Left ventricle myocardium inferior (tissue), 1 donor: ENCODE measurements around the gene NSMCE1. TPM values are rescaled to one million over a fixed set of nuclear protein-coding genes. Genes with fewer than 3 reads are reported as not detected.

Source experiments
- DNase-seq: peaks from one replicate; pipeline ENCODE4 v3.0.0-alpha.2; 2020
- H3K27ac ChIP-seq: fragments of 200-600 bp; replicated peaks from 2 replicates; pipeline ENCODE4 v1.8.0; 2021
- H3K27me3 ChIP-seq: fragments of 200-600 bp; 2 replicates; pipeline ENCODE4 v1.8.0; 2021; ENCODE audit warnings: low read depth
- H3K36me3 ChIP-seq: fragments of 200-600 bp; 2 replicates; pipeline ENCODE4 v1.8.0; 2021
- H3K4me1 ChIP-seq: fragments of 200-600 bp; 2 replicates; pipeline ENCODE4 v1.8.0; 2021
- H3K4me3 ChIP-seq: fragments of 200-600 bp; 2 replicates; pipeline ENCODE4 v1.8.0; 2021; ENCODE audit warnings: mild to moderate bottlenecking, moderate library complexity
- H3K9me3 ChIP-seq: fragments of 200-600 bp; replicated peaks from 2 replicates; pipeline ENCODE4 v1.8.0; 2021
- intact Hi-C: fragments of 100-400 bp; cut with micrococcal nuclease; formaldehyde crosslinking; loops from one replicate; pipeline ENCODE4 v1.11.0; 2022
- total RNA-seq: library from RNA; stranded (reverse); fragmentation: NEBNext Ultra II Directional; extraction: Animal tissue kit (Norgen Biotek cat#: 25700); gene quantifications from one replicate; pipeline ENCODE4 v1.2.1, GENCODE V29; 2021
- TF ChIP-seq, protein P1 (sequence below): fragments of 200-600 bp; IDR thresholded peaks from 2 replicates; pipeline ENCODE4 v1.8.0; 2021; ENCODE audit warnings: antibody characterized with exemption, mild to moderate bottlenecking, borderline replicate concordance
- donor health status: DM: no; HTN: yes; CAD: no; lungs with severe emphysema.

The NSMCE1 gene
- total RNA-seq, 1 donor from 2014 or later, result 38.6 TPM

DNA sequence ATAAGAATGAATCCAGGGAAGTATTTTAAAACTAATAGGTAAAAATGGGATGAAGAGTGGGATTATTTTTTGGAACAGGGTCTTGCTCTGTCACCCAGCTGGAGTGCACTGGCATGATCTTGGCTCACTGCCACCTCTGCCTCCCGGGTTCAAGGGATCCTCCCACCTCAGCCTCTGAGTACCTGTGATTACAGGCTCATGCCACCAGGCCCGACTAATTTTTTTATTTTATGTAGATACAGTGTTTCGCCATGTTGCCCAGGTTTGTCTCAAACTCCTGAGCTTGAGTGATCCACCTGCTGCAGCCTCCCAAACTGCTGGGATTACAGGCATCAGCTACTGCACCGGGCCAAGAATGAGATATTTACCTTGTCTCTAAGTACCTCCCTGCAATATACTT, 22.1 kb downstream of the NSMCE1 start:
- Histone ChIP-seq H3K27ac (peak overlapping the region; percentile 77), H3K4me1 (peaks cover 53% of the 10 kb centered on the region), H3K4me3 (no peak overlapping the region), H3K27me3 (no peaks in the 10 kb centered on the region), H3K9me3 (no peaks in the 10 kb centered on the region), H3K36me3 (no peaks in the 10 kb centered on the region)
- intact Hi-C loops, result no loop called here
- TF ChIP-seq, protein P1, sequence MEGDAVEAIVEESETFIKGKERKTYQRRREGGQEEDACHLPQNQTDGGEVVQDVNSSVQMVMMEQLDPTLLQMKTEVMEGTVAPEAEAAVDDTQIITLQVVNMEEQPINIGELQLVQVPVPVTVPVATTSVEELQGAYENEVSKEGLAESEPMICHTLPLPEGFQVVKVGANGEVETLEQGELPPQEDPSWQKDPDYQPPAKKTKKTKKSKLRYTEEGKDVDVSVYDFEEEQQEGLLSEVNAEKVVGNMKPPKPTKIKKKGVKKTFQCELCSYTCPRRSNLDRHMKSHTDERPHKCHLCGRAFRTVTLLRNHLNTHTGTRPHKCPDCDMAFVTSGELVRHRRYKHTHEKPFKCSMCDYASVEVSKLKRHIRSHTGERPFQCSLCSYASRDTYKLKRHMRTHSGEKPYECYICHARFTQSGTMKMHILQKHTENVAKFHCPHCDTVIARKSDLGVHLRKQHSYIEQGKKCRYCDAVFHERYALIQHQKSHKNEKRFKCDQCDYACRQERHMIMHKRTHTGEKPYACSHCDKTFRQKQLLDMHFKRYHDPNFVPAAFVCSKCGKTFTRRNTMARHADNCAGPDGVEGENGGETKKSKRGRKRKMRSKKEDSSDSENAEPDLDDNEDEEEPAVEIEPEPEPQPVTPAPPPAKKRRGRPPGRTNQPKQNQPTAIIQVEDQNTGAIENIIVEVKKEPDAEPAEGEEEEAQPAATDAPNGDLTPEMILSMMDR, result no peak
- DNase-seq, result no peak

DNA sequence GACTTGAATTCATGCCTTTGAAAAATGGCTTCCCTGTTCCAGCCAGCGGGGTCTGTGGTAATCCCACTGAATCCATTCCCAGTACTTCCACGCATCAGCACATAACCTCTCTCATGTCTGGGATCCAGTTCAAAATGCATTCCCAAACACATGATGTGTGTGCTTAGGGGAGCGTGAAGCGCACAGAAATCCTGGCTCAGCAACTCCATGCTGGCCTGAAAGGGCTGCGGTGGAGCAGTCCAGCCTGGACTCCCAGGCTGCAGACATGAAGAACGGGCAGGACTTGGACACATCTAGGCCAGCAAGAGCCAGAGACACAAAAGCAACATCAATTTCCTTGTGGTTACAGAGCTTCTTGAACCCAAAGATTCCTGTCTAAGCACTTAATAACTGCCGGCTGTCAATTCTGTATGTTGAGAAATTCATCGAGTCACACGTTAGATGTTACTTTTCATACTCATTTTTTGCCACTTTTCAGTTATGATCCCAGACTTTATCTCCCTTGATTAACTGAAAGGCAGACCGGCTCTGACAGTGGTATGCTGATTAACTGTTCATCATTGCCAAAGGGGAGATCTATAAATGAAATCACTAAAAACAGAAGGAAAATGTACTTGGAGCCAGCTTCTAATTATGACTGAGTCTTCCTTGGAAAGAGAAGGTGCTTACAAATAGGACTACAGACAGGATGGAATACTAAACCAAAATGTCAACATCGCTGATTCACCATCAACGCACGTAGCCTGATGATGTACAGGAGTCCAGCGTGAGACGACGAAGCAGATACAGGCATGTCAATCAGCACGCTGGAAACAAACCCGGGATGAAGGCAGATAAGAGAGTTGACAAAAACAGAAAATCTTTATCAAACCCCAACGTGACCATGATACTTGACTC, 23.0 kb downstream of the NSMCE1 start:
- Histone ChIP-seq H3K4me1 (peaks cover 62% of the 10 kb centered on the region), H3K4me3 (no peak overlapping the region), H3K9me3 (no peaks in the 10 kb centered on the region), H3K36me3 (no peaks in the 10 kb centered on the region), H3K27me3 (no peaks in the 10 kb centered on the region), H3K27ac (peak overlapping the region; percentile 77)
- TF ChIP-seq, protein P1, result no peak
- no peak for DNase-seq
- intact Hi-C loops, result no loop called here

DNA sequence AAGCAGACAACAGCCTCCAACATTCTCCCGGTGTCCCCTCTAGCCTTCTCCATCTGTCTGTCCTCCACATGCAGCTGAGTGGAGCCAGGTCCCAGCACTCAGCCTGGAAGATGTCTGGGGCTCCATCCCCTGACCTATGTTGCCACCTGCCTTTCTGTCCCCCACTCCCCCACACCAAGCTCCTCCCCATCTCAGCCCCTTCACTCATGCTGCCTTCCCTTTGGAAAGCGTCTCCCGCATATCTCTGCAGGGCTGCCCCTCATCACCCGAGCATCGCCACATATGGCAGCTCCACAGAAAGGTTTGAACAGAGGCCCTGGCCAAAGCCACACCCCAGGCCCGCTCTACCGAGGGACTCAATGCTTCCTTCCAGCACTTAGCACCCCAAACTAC, 24.2 kb downstream of the NSMCE1 start:
- Histone ChIP-seq H3K4me1 (peaks cover 62% of the 10 kb centered on the region), H3K27me3 (no peaks in the 10 kb centered on the region), H3K36me3 (no peaks in the 10 kb centered on the region), H3K4me3 (no peak overlapping the region), H3K27ac (peak overlapping the region; percentile 77), H3K9me3 (no peaks in the 10 kb centered on the region)
- TF ChIP-seq, protein P1, result no peak
- no peak for DNase-seq
- intact Hi-C loops, result no loop called here

DNA sequence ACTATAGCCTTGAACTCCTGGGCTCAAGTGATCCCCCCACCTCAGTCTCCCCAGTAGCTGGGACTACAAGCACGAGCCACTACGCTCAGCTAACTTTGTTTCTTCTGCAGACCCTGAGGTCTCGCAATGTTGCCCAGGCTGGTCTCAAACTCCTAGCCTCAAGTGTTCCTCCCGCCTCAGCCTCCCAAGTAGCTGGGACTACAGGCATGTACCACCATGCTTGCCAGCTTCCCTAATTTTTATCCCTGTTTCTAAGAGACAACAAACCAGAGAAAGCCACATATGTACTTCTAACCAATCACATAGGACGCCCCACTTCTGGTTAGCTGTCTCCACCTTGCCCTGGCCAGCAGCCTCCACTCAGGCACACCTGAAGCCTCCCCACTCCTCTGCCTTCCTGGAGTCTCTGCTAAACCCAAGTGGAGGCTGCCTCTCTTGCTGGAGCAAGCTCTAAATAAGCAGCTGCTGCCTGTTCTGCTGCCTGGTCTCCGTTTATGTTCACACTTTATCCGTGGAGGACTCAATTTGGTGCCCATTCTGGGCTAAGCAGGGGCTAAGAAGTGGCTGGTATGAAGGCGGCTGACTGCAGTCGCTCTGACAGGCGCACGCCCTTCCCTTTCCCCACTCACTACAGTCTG, 24.7 kb downstream of the NSMCE1 start:
- Histone ChIP-seq H3K36me3 (no peaks in the 10 kb centered on the region), H3K27me3 (no peaks in the 10 kb centered on the region), H3K4me1 (peaks cover 62% of the 10 kb centered on the region), H3K4me3 (no peak overlapping the region), H3K9me3 (no peaks in the 10 kb centered on the region), H3K27ac (peak overlapping the region; percentile 77)
- intact Hi-C loops, result no loop called here
- TF ChIP-seq, protein P1, result no peak
- no peak for DNase-seq

DNA sequence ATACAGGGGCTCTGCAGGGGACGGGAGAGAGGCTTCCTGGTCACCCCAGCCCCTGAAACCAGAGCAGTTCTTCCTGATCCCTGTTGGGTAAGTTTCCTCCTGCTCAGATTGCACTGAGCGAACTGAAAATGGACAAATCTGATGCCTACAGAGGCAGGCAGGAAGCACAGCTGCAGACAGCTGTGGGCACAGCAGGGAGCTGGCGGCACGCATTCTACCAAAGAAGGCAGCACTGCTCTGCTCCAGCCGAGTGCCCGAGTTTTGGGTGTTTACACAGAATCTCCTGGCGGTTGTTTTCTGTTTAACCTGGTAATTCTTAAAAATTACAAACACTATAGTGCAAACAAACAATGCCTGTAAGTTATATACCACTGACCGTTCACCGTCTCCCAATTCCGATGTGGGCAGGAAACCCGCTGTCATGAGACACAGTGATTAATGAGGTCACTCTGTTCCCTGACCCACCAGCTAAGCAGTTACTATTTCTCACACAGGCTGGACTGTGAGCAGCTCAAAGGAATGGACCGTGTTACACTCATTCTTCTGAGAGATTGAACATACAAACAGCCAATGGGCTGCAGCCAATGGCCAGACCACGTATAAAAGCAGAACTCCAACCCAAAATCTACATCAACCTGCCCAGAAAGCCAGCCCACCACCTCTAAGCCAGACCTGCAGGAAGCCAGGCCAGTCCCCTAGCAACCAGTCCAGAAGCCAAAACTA, 25.5 kb downstream of the NSMCE1 start:
- peaks cover 69% of the 10 kb centered on the region for H3K4me1 ChIP-seq
- H3K9me3 ChIP-seq, result no peaks in the 10 kb centered on the region
- peak overlapping the region; percentile 77 for H3K27ac ChIP-seq
- no peaks in the 10 kb centered on the region for H3K36me3 ChIP-seq
- peak overlapping the region; percentile 46 for H3K4me3 ChIP-seq
- DNase-seq, result no peak
- intact Hi-C loops, result no loop called here
- TF ChIP-seq, protein P1, result no peak
- no peaks in the 10 kb centered on the region for H3K27me3 ChIP-seq
